IPS DF 4.7 (cell line): ENCODE measurements around the gene KCNIP3.
"Not testable (repeated sequence)": the region's sequence is repeated elsewhere in the genome, so short reads cannot be mapped to it uniquely, and the experiment has no call there.

Experiments used
- DNase-seq: peaks from one replicate; pipeline ENCODE4 v3.0.0-alpha.2; 2013; ENCODE audit warnings: low spot score; ENCODE audit errors: extremely low read depth

KCNIP3 gene

DNA sequence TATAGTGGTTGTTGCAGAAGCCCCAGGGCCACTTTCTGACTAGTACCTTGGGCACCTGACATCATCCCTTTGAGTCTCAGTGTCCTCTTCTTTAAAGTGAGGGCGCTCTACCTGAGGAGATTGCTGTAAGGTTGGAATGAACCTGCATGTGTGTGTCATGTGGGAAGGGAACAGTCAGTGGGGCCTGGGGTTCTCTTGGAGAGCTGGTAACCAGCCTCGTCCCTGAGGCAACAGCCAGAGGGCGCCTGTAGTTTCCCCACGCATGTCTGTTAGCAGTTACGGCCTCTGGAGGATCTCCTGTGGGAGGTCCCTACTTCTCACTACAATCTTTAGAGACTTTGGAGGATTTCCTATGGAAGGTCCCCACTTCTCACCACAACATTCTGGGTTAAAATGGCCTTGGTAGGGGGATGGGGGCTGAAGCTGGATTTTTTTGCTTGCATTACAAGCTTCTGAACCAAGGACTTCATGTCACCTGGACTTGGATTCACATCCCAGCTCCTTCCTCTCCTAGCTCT, 106.1 kb downstream of the KCNIP3 start:
- DNase-seq: not testable (repeated sequence)

DNA sequence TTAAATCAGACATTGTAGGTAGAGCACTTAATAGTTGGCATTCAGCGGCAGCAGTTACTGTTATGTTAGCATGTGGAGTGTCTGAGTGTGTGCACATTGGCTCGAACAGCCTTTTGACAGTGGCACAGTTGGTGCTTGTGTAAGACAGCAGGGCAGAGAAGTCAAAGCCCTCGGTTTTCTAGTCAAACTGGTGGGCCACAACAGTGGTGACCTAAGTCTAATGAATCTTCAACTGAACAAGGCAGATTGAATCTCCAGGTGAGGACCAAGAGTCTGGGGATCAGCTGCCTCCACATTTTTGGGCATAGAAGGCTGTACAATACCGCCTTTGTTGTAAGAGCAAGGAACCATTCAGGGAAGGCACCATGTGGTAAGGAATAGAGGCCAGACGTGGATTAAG, 106.7 kb downstream of the KCNIP3 start:
- DNase-seq: not testable (repeated sequence)

GRCh38 chr2:95404676-95405075, 107.5 kb downstream of the KCNIP3 start:
- not testable (repeated sequence) for DNase-seq

GRCh38 chr2:95411239-95411638, 114.1 kb downstream of the KCNIP3 start:
- DNase-seq: not testable (repeated sequence)

DNA sequence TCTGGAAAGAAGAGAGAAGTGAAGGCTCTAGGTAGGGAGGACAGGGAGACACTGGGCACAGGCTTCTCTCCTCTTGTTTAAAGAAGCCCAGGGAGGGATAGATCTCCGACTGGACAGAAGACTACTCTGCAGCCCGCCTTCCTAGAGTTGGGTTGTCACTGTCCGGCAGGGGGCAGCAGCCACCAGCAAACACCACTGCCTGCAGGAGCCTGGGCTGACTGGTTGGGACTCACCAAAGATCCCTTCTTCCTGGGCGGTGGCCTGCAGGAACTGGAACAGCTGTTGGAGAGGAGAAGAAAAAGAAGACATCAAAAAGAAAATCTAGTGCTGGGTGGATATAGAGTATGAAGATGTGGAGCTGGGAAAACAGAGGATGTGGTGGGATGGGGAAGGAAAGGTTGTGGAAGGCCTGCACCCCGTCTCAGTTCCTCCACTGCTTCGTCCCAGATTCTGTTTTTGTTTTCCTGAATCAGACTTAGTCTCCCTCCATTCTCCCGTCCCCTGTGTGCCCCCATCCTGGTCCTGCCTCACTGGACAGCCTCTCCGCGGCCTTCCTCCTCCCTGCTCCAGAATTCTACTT, 117.0 kb downstream of the KCNIP3 start:
- DNase-seq: not testable (repeated sequence)

- DNase-seq: not testable (repeated sequence)
These were observed 118.0 kb downstream of the KCNIP3 start for GRCh38 chr2:95415138-95415537.

DNA sequence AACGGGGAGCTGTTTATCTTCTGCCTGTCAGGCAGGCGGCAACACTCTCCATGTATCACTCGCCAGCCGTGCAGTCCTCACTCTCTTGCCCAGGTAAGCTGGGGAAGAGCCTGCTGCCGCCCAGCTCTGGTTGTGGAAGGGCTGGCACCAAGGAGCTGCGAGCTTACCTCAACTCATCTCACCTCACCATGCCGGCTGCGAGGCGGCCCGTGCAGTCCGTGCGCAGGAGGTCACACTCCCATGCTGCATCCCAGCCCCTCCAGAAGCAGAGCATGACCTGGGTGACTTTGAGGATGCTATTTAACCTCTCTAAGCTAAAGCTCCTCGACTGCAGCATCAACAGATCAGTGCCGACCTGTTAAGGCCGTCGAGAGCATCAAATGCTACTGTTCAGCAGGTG, 118.4 kb downstream of the KCNIP3 start:
- DNase-seq: not testable (repeated sequence)

DNA sequence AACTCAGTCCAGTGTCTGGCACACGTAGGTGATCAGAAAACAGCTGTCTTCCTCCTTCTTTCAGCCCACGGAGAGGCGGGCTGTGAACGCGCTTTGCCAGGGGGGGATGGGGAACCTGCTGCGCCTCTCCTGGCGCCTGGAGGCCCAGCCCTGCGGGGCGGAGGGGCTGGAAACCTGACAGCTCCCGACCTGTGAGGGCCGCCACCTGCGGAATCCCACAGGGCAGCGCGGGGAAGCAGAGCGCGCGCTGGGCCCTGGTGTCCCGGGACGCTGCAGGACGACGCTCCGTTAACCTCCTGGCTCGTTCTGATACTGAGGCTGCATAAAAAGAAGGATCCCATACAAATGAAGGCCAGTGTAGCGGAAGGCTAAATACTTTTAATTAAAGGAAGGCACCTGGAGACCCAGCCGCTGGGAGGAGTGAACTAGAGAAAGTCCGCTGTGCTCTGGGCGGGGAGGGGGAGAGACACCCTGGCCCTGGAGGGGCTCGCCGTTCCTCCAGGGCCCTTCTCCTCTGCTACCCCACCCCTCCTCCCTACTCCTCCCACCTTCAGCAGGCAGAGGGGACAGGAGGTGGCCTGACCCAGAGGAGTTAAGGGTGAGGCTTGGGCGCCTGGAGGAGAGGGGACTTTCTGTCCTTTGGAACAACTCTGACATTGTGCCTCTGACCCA, 130.2 kb downstream of the KCNIP3 start:
- not testable (repeated sequence) for DNase-seq

- not testable (repeated sequence) for DNase-seq
These were observed 132.8 kb downstream of the KCNIP3 start for GRCh38 chr2:95429748-95430467.

DNA sequence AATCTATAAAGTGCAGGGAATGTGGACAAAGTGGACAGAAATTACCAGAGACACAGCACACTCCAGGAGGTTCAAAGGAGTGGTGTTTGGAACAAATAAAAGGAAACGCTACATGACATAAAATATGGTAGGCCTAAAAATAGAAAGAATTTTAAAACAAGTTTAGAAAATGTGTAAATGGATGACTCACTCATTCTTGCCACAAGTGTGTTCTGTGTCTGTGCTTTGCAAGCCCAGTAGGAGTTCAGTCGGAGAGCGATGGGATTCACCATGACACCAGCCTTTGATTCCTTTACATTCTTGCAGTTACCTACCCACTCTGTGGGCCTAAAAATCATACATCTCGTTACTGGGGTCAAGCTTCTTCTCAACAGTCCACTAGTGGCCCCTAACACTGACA, 136.2 kb downstream of the KCNIP3 start:
- not testable (repeated sequence) for DNase-seq

- DNase-seq: not testable (repeated sequence)
These were observed 136.8 kb downstream of the KCNIP3 start for GRCh38 chr2:95433973-95434372.

DNA sequence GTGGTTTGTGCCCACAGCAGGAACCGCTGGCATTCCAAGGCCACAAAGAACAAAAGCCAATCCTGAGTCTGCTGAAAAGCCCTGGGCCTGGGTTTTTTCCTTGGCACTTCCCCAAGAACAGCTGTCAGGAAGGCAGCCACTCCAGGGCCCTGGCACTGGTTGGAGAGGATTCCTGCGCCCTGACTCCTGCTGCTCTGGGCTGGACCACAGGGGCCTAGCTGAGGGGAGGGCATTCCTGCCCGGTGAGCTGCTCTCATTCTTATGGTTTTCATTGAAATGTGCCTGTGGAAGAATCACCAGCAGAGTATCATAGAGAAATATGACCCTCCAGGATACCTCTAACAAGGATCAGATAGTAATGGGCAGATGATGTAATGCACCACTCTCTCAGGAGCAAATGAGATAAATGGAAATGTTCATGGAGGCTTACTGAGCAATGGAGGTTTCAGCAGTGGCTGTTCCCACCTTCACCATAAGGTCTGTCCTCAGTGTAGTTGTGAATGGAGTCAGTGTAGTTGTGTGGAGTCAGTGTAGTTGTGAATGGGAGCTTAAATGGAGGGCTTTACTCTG, 137.4 kb downstream of the KCNIP3 start:
- not testable (repeated sequence) for DNase-seq

DNA sequence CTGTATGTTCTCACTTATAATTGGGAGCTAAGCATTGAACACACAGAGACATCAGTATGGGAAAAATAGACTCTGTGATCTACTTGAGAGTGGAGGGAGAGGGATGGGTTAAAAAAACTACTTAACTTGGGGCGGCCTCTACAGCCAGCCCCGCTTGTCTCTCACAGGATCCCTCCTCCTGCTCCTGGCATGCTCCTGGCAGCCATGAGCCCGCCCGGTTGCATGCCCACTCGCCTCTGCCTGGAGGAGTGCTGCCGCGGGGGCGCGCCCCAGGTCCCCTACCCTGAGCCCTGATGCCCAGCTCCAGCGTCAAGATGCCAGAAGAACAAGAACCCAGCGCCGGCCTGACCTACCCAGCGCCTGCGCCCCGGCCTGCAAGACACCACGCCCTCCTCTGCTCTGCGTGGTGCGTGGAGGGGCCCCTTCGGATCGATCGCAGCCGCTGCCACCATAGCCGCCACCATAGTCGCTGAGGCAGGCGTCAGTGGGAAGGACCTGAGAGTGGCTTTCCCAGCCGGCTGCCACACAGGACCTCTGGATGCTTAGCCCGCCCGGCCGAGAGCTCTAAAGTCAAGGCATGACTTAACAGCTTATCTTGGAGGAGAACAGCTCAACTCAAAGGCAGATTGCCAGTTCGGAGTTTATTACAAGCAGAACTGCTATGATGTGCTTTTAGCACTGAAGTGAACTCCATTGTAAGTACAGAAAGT, 138.2 kb downstream of the KCNIP3 start:
- DNase-seq: not testable (repeated sequence)
